HepG2 (cell line): Measurements from ENCODE around the gene RETREG2. TPM values are rescaled to one million over a fixed set of nuclear protein-coding genes. Genes with fewer than 3 reads are reported as not detected.

ENCODE experiments used
- ATAC-seq: fragments of 200-7000 bp; cut with Tn5 transposase; 3 replicates; pipeline ENCODE4 v1.9.1; 2020; ENCODE audit warnings: mild to moderate bottlenecking, moderate library complexity
- BruUV-seq: library from RNA; stranded (reverse); fragments of 400-500 nt; replicated peaks from 2 replicates; lab custom pipeline; 2021; lab: Mats Ljungman, UMichigan
- CTCF ChIA-PET: fragments of 300-600 bp; formaldehyde crosslinking; extraction: SDS; loops from one replicate; lab custom pipeline; 2021; ENCODE audit warnings: low total read pairs, inconsistent platforms, low intra/inter-chr PET ratio; lab: Yijun Ruan, JAX
- POLR2A ChIA-PET: fragments of 350-600 bp; sonication (Branson Sonifier 250); formaldehyde crosslinking; loops from one replicate; lab custom pipeline; 2020; ENCODE audit warnings: antibody characterized with exemption, inconsistent platforms; lab: Yijun Ruan, JAX
- DNase-seq: peaks from one replicate; pipeline ENCODE4 v3.0.0-alpha.2; 2015; ENCODE audit warnings: low spot score
- FAIRE-seq: peaks from 3 replicates; lab custom pipeline; 2011; peaks lifted over from hg19 to GRCh38; lab: Jason Lieb, UNC
- H2AFZ ChIP-seq: one replicate; pipeline ENCODE4 v1.6.1; 2011; ENCODE audit warnings: low read length, inconsistent platforms
- H3K27ac ChIP-seq: fragments of 300-600 bp; 3 replicates; pipeline ENCODE4 v1.8.0; 2011; ENCODE audit warnings: mixed run types, mild to moderate bottlenecking, mixed read lengths, low read length, inconsistent platforms; ENCODE audit not compliant: insufficient read depth; ENCODE audit errors: extremely low read length
- H3K27me3 ChIP-seq, 2 experiments: fragments of 200-600 bp in 1 of 2; 2 replicates in 1 of 2; 3 replicates in 1 of 2; pipeline versions ENCODE4 v1.6.0 to v1.8.0; 2011; ENCODE audit warnings: low read length in 2 of 2, mild to moderate bottlenecking in 2 of 2, moderate library complexity in 2 of 2, inconsistent platforms in 1 of 2; ENCODE audit not compliant: insufficient read depth in 2 of 2, control insufficient read depth in 1 of 2
- H3K36me3 ChIP-seq, 2 experiments: fragments of 200-600 bp in 1 of 2; replicated peaks in 1 of 2; 2 replicates in 1 of 2; 3 replicates in 1 of 2; pipeline versions ENCODE4 v1.5.1 to v1.8.0; 2011; ENCODE audit warnings: low read length in 2 of 2, inconsistent platforms in 1 of 2; ENCODE audit not compliant: insufficient read depth in 2 of 2, control insufficient read depth in 1 of 2
- H3K4me1 ChIP-seq: 2 replicates; pipeline ENCODE4 v1.5.1; 2012; ENCODE audit warnings: low read length, inconsistent platforms; ENCODE audit not compliant: insufficient read depth
- H3K4me2 ChIP-seq: 2 replicates; pipeline ENCODE4 v1.6.0; 2011; ENCODE audit warnings: low read depth, low read length, inconsistent platforms
- H3K4me3 ChIP-seq, 3 experiments: fragments of 200-600 bp in 1 of 3; sonication (generic), shearing (Covaris generic) in 1 of 3; replicated peaks in 1 of 3; 2 replicates each; pipeline ENCODE4 v1.5.1; 2011 to 2016; ENCODE audit warnings: low read length in 3 of 3, inconsistent platforms in 2 of 3, low read depth in 2 of 3, mild to moderate bottlenecking in 2 of 3, control low read depth in 1 of 3, mixed read lengths in 1 of 3; ENCODE audit not compliant: insufficient read depth in 1 of 3
- H3K79me2 ChIP-seq: one replicate; pipeline ENCODE4 v1.6.1; 2011; ENCODE audit warnings: low read length, inconsistent platforms; ENCODE audit not compliant: insufficient read depth
- H3K9ac ChIP-seq: 2 replicates; pipeline ENCODE4 v1.6.0; 2011; ENCODE audit warnings: mild to moderate bottlenecking, low read depth, low read length, inconsistent platforms; ENCODE audit not compliant: insufficient read depth
- H3K9me3 ChIP-seq: 2 replicates; pipeline ENCODE4 v1.5.1; 2012; ENCODE audit warnings: mild to moderate bottlenecking, low read length
- H4K20me1 ChIP-seq: 2 replicates; pipeline ENCODE4 v1.6.0; 2011; ENCODE audit warnings: inconsistent platforms, mild to moderate bottlenecking, low read length, moderate library complexity; ENCODE audit not compliant: insufficient read depth
- CERS6 ChIP-seq: sonication (generic); formaldehyde crosslinking; IDR thresholded peaks from 2 replicates; pipeline ENCODE4 v1.5.0; 2020; ENCODE audit warnings: missing genetic modification reagents
- DR1 ChIP-seq: sonication (generic); formaldehyde crosslinking; IDR thresholded peaks from 2 replicates; pipeline ENCODE4 v1.8.0; 2021; ENCODE audit warnings: mild to moderate bottlenecking, missing genetic modification reagents, inconsistent platforms
- ZNF776 ChIP-seq: sonication (generic); formaldehyde crosslinking; IDR thresholded peaks from 2 replicates; pipeline ENCODE4 v1.4.0; 2020; ENCODE audit warnings: mild to moderate bottlenecking, missing genetic modification reagents
- WGBS: methylation state at CpG from one replicate; pipeline ENCODE4 v1.1.6; 2017; ENCODE audit warnings: low lambda C conversion rate; 5-methylcytosine and 5-hydroxymethylcytosine counted together
- in situ Hi-C: cut with HindIII; loops from 2 replicates; pipeline ENCODE4 v1.10.0; 2017; ENCODE audit warnings: low pct_unique_long_range_greater_than_20kb; ENCODE audit not compliant: extremely low pct_ligation_motif_present
- intact Hi-C: fragments of 100-400 bp; cut with micrococcal nuclease; formaldehyde crosslinking; loops from one replicate; pipeline ENCODE4 v1.10.0; 2022; ENCODE audit not compliant: unreplicated experiment
- polyA plus RNA-seq, 8 experiments: library from polyadenylated mRNA; depleted of rRNA in 3 of 8; stranded (reverse) in 7 of 8; unstranded in 1 of 8; fragments of >200 nt; fragmentation: Illumina TruSeq in 4 of 8; extraction: Trizol in 4 of 8; gene quantifications; 2 replicates each; pipeline versions ENCODE4 v1.2.1 to v1.2.3, GENCODE V29; 2011 to 2016; ENCODE audit warnings: low read depth in 4 of 8, missing spikeins in 1 of 8, mixed read lengths in 1 of 8; ENCODE audit not compliant: insufficient read depth in 1 of 8
- total RNA-seq, 5 experiments: library from RNA; depleted of rRNA; stranded (reverse); fragments of >200 nt; fragmentation: Illumina TruSeq; extraction: Trizol; gene quantifications; 2 replicates each; pipeline ENCODE4 v1.2.3, GENCODE V29; 2016; ENCODE audit warnings: low read depth in 1 of 5
- TF ChIP-seq, protein P1 (sequence below): sonication (generic); formaldehyde crosslinking; conservative IDR thresholded peaks from 2 replicates; pipeline ENCODE4 v1.8.0; 2022; ENCODE audit warnings: low read depth, missing genetic modification reagents

Gene RETREG2
- total and polyA plus RNA-seq, 2 of the 13 experiments (the other 11 are each of a cell fraction or from before 2014, with no cell fraction given): 86.0 to 134 TPM

- CTCF ChIA-PET: no interaction called here
- in situ Hi-C loops: loop anchor here (5.0 kb wide), 1 partner anchor 32 kb away; the partner anchor contains the start of gene SLC23A3
These were observed 26.5 kb downstream of the RETREG2 start for GRCh38 chr2:219204425-219205164.

More at GRCh38 chr2:219204425-219205164, 26.5 kb downstream of the RETREG2 start:
- 88% methylated on average over 7 of the region's 7 CpGs for WGBS
- FAIRE-seq (no peak), DNase-seq (no peak), ATAC-seq (no peak)
- Histone ChIP-seq H3K27me3 (no peaks in the 10 kb centered on the region; a peak in 1 of 5 replicates), H3K9me3 (no peaks in the 10 kb centered on the region), H3K4me2 (no peak overlapping the region), H3K36me3 (peaks cover 2 to 6% of the 10 kb centered on the region in 2 experiments), H3K79me2 (peaks cover 6% of the 10 kb centered on the region), H3K4me3 (no peak overlapping the region), H3K9ac (no peak overlapping the region), H4K20me1 (no peaks in the 10 kb centered on the region), H2AFZ (no peak overlapping the region), H3K27ac (no peak overlapping the region), H3K4me1 (peaks cover 53% of the 10 kb centered on the region)
- TF ChIP-seq DR1 (CRISPR knock-in tag) (no peak), ZNF776 (CRISPR knock-in tag) (0 out of 2 replicates have a peak, but pooled peaks have one; percentile 50), CERS6 (CRISPR knock-in tag) (no peak)
- TF ChIP-seq, protein P1, sequence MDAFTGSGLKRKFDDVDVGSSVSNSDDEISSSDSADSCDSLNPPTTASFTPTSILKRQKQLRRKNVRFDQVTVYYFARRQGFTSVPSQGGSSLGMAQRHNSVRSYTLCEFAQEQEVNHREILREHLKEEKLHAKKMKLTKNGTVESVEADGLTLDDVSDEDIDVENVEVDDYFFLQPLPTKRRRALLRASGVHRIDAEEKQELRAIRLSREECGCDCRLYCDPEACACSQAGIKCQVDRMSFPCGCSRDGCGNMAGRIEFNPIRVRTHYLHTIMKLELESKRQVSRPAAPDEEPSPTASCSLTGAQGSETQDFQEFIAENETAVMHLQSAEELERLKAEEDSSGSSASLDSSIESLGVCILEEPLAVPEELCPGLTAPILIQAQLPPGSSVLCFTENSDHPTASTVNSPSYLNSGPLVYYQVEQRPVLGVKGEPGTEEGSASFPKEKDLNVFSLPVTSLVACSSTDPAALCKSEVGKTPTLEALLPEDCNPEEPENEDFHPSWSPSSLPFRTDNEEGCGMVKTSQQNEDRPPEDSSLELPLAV: no peak
- no TSS peak for BruUV-seq
- intact Hi-C loops: no loop called here
- POLR2A ChIA-PET: interaction anchor here (1.3 to 1.4 kb wide), 2 partner anchors 28 to 183 kb away, joined by 3 to 6 read pairs; partner anchors contain the start of genes CNPPD1 and DNPEP
